Neuronal stem cell (in vitro differentiated cells): ENCODE measurements around the gene ZNF12.
"Not testable (repeated sequence)": the region's sequence is repeated elsewhere in the genome, so short reads cannot be mapped to it uniquely, and the experiment has no call there.

Experiments used
- DNase-seq: peaks from one replicate; pipeline ENCODE4 v3.0.0-alpha.2; 2013; ENCODE audit warnings: low spot score
- H2AFZ ChIP-seq: one replicate; pipeline ENCODE4 v1.6.1; 2013; ENCODE audit warnings: mild to moderate bottlenecking, low read length, inconsistent platforms
- H2AK5ac ChIP-seq: 2 replicates; pipeline ENCODE4 v1.6.1; 2013; ENCODE audit warnings: low read depth, mild to moderate bottlenecking, inconsistent platforms, low read length, moderate library complexity, mixed read lengths
- H2BK120ac ChIP-seq: 2 replicates; pipeline ENCODE4 v1.6.1; 2013; ENCODE audit warnings: low read depth, mild to moderate bottlenecking, inconsistent platforms, low read length, moderate library complexity, mixed read lengths
- H2BK12ac ChIP-seq: one replicate; pipeline ENCODE4 v1.6.1; 2013; ENCODE audit warnings: low read length, inconsistent platforms
- H2BK15ac ChIP-seq: 2 replicates; pipeline ENCODE4 v1.6.1; 2013; ENCODE audit warnings: mild to moderate bottlenecking, low read length, inconsistent platforms, mixed read lengths
- H2BK5ac ChIP-seq: one replicate; pipeline ENCODE4 v1.6.1; 2013; ENCODE audit warnings: inconsistent platforms, mild to moderate bottlenecking, low read length, moderate library complexity
- H3K14ac ChIP-seq: one replicate; pipeline ENCODE4 v1.6.1; 2013; ENCODE audit warnings: low read length, inconsistent platforms
- H3K18ac ChIP-seq: 2 replicates; pipeline ENCODE4 v1.6.1; 2013; ENCODE audit warnings: low read length, inconsistent platforms
- H3K23ac ChIP-seq: 2 replicates; pipeline ENCODE4 v1.6.1; 2013; ENCODE audit warnings: low read depth, mild to moderate bottlenecking, mixed read lengths, low read length, inconsistent platforms; ENCODE audit not compliant: poor library complexity
- H3K27ac ChIP-seq: replicated peaks from 3 replicates; pipeline ENCODE4 v1.5.1; 2013; ENCODE audit warnings: low read length, inconsistent platforms
- H3K27me3 ChIP-seq, 3 experiments: 2 replicates each; pipeline ENCODE4 v1.6.1; 2013; ENCODE audit warnings: low read length in 3 of 3, mild to moderate bottlenecking in 2 of 3, inconsistent platforms in 1 of 3, low read depth in 1 of 3, mixed read lengths in 1 of 3, moderate library complexity in 1 of 3; ENCODE audit not compliant: control insufficient read depth in 3 of 3, insufficient read depth in 3 of 3
- H3K36me3 ChIP-seq, 2 donors: replicated peaks in 1 of 2; 2 replicates each; pipeline ENCODE4 v1.6.1; 2013; ENCODE audit warnings: low read length in 2 of 2; ENCODE audit not compliant: control insufficient read depth in 2 of 2, insufficient read depth in 2 of 2
- H3K4ac ChIP-seq: 2 replicates; pipeline ENCODE4 v1.6.1; 2013; ENCODE audit warnings: inconsistent platforms, mild to moderate bottlenecking, low read length, moderate library complexity
- H3K4me1 ChIP-seq, 2 donors: 1 replicate in 1 of 2; 2 replicates in 1 of 2; pipeline ENCODE4 v1.6.1; 2013; ENCODE audit warnings: low read length in 2 of 2, low read depth in 1 of 2; ENCODE audit not compliant: control insufficient read depth in 2 of 2, insufficient read depth in 1 of 2
- H3K4me2 ChIP-seq: one replicate; pipeline ENCODE4 v1.6.1; 2013; ENCODE audit warnings: mild to moderate bottlenecking, low read length, inconsistent platforms; ENCODE audit not compliant: insufficient read depth, poor library complexity, severe bottlenecking
- H3K4me3 ChIP-seq, 2 donors: 2 replicates each; pipeline ENCODE4 v1.5.1; 2013; ENCODE audit warnings: low read length in 2 of 2, mild to moderate bottlenecking in 2 of 2, inconsistent platforms in 1 of 2, moderate library complexity in 1 of 2
- H3K79me1 ChIP-seq: one replicate; pipeline ENCODE4 v1.6.1; 2013; ENCODE audit warnings: low read depth, mild to moderate bottlenecking, inconsistent platforms, low read length, moderate library complexity
- H3K9ac ChIP-seq: one replicate; pipeline ENCODE4 v1.6.1; 2013; ENCODE audit warnings: mild to moderate bottlenecking, low read depth, low read length, inconsistent platforms; ENCODE audit not compliant: poor library complexity
- H3K9me3 ChIP-seq, 2 donors: replicated peaks in 1 of 2; 2 replicates each; pipeline versions ENCODE3 to v1.6.1; 2013; ENCODE audit warnings: low read length in 2 of 2, mild to moderate bottlenecking in 2 of 2, inconsistent platforms in 1 of 2, low read depth in 1 of 2, mixed read lengths in 1 of 2, moderate library complexity in 1 of 2; ENCODE audit not compliant: control insufficient read depth in 2 of 2, insufficient read depth in 1 of 2
- H4K8ac ChIP-seq: one replicate; pipeline ENCODE4 v1.6.1; 2013; ENCODE audit warnings: low read depth, mild to moderate bottlenecking, inconsistent platforms, low read length, moderate library complexity
- H4K91ac ChIP-seq: one replicate; pipeline ENCODE4 v1.6.1; 2013; ENCODE audit warnings: low read length, low read depth, mild to moderate bottlenecking, inconsistent platforms; ENCODE audit not compliant: poor library complexity
- WGBS, 2 donors: extraction: QIAGEN DNeasy Blood & Tissue Kit; methylation state at CpG; one replicate each; pipeline ENCODE4 v1.1.7; 2013; ENCODE audit warnings: missing lambda C conversion rate in 2 of 2, mixed read lengths in 1 of 2; ENCODE audit not compliant: insufficient read length in 2 of 2, insufficient replicate concordance in 1 of 2; ENCODE audit errors: extremely low coverage in 2 of 2; 5-methylcytosine and 5-hydroxymethylcytosine counted together

ZNF12 gene

DNA sequence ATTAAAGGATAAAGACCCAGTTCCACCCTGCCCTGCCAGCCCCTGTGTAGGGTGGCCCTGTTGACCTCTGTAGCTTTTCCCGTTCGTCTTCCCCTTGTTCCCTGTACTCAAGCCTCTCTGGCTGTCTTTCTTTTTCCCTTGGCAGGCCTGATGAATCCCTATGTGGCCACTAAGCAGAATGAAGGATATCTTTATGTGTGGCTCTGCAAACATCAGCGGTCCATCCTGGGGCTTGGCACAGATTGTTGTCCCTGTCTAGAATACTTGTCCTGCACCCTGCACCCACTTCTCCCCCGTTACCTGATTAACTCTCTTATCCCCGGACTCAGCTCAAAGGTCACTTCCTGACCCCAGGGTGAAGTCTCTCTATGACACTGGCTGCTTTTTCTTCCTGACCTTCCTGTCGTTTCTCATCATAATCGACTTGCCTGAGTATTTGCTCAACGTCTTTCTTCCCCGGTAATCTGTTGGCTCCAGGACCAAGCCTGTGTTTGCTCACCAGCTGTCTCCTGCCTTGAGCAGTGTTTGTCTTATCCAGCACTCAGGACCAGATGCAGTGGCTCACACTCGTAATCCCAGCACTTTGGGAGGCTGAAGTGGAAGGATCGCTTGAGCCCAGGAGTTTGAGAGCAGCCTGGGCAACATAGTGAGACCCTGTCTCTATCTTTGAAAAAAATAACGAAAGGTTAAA is 37.8 kb upstream of the ZNF12 start:
- no CpG with 5 or more reads among the region's 12 CpGs for WGBS, 2 donors

DNA sequence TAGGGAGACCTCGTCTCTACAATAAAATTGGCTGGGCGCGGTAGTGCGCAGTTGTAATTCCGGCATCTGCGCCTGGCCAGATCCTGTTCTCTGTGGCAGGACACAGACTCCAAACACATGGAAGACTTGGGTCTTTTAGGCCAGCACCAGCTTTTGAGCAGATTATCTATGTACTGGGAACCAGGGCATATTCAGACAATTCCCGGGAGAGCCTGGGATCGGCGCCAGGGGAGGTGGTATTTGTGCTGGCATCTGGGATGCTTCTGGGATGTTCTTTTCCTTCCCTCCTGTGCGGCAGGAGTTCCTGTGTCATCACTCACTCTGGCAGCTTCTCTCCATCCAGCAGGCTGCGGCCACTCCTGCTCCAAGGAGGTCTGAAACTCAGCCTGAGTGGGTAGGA is 31.7 kb upstream of the ZNF12 start:
- H2AK5ac ChIP-seq, H3K23ac ChIP-seq, H4K8ac ChIP-seq, H3K79me1 ChIP-seq, DNase-seq, H3K14ac ChIP-seq, H3K9ac ChIP-seq, H3K18ac ChIP-seq, H3K27ac ChIP-seq, H3K4me3 ChIP-seq, H3K9me3 ChIP-seq, H2AFZ ChIP-seq, H3K27me3 ChIP-seq, H2BK5ac ChIP-seq, H4K91ac ChIP-seq, H2BK12ac ChIP-seq, H3K4ac ChIP-seq, H3K4me1 ChIP-seq, H2BK15ac ChIP-seq, H3K4me2 ChIP-seq, H2BK120ac ChIP-seq: not testable (repeated sequence)
- H3K36me3 ChIP-seq: peaks cover 12 to 62% of the 10 kb centered on the region in 2 donors
- no CpG with 5 or more reads among the region's 11 CpGs for WGBS, 2 donors

More for the DNA sequence above, 37.8 kb upstream of the ZNF12 start:
- H2BK120ac ChIP-seq, H4K91ac ChIP-seq, H3K4me3 ChIP-seq, H3K27me3 ChIP-seq, H2BK15ac ChIP-seq, H3K79me1 ChIP-seq, H4K8ac ChIP-seq, H2AK5ac ChIP-seq, H3K14ac ChIP-seq, H3K9ac ChIP-seq, DNase-seq, H2BK5ac ChIP-seq, H3K9me3 ChIP-seq, H3K4ac ChIP-seq, H2AFZ ChIP-seq, H3K4me2 ChIP-seq, H3K23ac ChIP-seq, H3K27ac ChIP-seq, H3K18ac ChIP-seq, H2BK12ac ChIP-seq, H3K4me1 ChIP-seq: not testable (repeated sequence)
- peaks cover 0 to 15% of the 10 kb centered on the region in 2 donors for H3K36me3 ChIP-seq

DNA sequence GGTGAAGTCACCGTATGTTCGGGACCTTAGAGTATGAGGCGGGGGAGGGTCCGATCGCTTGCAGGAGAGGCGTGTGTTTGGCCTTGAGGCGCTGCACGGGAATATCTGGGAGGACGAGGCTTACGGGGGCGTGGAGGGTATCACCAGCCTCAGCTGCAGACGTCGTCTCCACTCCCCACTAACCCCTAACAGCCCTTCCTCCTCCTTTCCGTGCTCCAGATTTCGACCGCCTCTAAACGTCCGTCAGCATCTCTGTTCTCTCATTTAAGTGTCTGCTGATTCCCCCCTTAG is 23.5 kb upstream of the ZNF12 start:
- Histone ChIP-seq H3K4me3 (peak overlapping the region; percentile 83 to 93), H4K91ac (no peak overlapping the region), H2BK15ac (no peak overlapping the region), H3K79me1 (peaks cover 8% of the 10 kb centered on the region), H3K36me3 (peaks cover 7 to 37% of the 10 kb centered on the region in 2 donors), H3K4me2 (peak overlapping the region; percentile 94), H2BK5ac (no peak overlapping the region), H3K27ac (no peak overlapping the region), H2BK12ac (no peak overlapping the region), H3K4ac (no peak overlapping the region), H3K14ac (peak overlapping the region; percentile 71), H2AFZ (peak overlapping the region; percentile 95), H3K9ac (peak overlapping the region; percentile 94), H3K4me1 (peaks cover 0 to 3% of the 10 kb centered on the region in 2 donors), H3K9me3 (no peaks in the 10 kb centered on the region), H3K18ac (peak overlapping the region; percentile 57), H4K8ac (no peak overlapping the region), H3K27me3 (no peaks in the 10 kb centered on the region), H2AK5ac (no peak overlapping the region), H2BK120ac (no peak overlapping the region), H3K23ac (no peak overlapping the region)
- WGBS, 2 donors: no CpG with 5 or more reads among the region's 18 CpGs
- DNase-seq: no peak

DNA sequence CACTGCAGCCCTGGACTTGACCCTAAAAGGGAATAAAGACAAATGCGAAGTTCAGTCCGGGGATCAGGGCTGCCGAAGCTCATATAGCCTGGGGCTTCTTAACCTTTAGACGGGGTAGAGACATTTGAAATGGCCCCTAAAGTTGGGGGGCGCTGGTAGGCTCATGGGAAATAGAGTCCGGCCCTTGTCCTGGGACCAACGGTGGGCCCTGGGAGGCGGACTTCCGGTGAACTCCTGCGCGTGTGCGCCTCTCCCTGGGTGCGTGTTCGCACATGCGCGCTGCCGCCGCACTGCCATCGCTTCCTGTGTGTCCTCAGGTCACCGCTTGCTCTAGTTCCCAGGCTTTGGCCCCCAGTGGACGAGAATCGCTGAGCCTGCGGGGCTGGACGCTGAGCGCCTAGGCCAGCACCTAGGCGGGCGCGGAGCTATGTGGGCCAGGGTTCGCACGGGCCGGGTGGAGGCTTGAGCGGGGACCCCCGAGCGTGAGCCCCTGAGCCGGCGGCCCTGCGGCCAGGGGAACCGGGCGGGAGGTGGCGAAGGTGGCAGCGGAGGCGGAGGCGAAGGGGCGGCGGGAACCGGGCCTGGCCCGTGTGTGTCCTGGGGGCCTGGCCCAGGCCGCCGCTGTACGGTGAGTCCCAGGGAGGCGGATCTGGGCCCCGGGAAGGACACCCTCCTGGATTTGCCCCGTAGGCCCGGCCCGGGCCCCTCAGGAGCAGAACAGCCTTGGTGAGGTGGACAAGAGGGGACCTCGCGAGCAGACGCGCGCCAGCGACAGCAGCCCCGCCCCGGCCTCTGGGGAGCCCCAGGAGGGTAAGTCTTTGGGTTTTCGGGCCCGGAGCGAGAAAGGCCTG is 23.0 kb upstream of the ZNF12 start:
- peak; percentile 68 for DNase-seq
- H2AFZ ChIP-seq: peak overlapping the region; percentile 95
- H3K4me3 ChIP-seq: peak overlapping the region; percentile 83 to 93
- peak overlapping the region; percentile 94 for H3K4me2 ChIP-seq
- H3K9me3 ChIP-seq: no peaks in the 10 kb centered on the region
- peak overlapping the region; percentile 43 for H3K27ac ChIP-seq
- WGBS, 2 donors: no CpG with 5 or more reads among the region's 66 CpGs
- H3K23ac ChIP-seq: peak overlapping the region; percentile 95
- peaks cover 0 to 3% of the 10 kb centered on the region in 2 donors for H3K4me1 ChIP-seq
- H3K36me3 ChIP-seq: peaks cover 4 to 31% of the 10 kb centered on the region in 2 donors
- no peak overlapping the region for H2BK5ac ChIP-seq
- H2BK15ac ChIP-seq: no peak overlapping the region
- peak overlapping the region; percentile 92 for H4K91ac ChIP-seq
- peak overlapping the region; percentile 71 for H3K14ac ChIP-seq
- H3K9ac ChIP-seq: peak overlapping the region; percentile 94
- H2BK120ac ChIP-seq: no peak overlapping the region
- H3K79me1 ChIP-seq: peaks cover 8% of the 10 kb centered on the region
- no peak overlapping the region for H3K4ac ChIP-seq
- H2AK5ac ChIP-seq: peak overlapping the region; percentile 90
- peak overlapping the region; percentile 89 for H4K8ac ChIP-seq
- no peaks in the 10 kb centered on the region for H3K27me3 ChIP-seq
- H3K18ac ChIP-seq: peak overlapping the region; percentile 99
- no peak overlapping the region for H2BK12ac ChIP-seq
